ENCODE measurements around the gene DIS3L2.
"Not testable (repeated sequence)": the region's sequence is repeated elsewhere in the genome, so short reads cannot be mapped to it uniquely, and the experiment has no call there.

DIS3L2 gene

DNA sequence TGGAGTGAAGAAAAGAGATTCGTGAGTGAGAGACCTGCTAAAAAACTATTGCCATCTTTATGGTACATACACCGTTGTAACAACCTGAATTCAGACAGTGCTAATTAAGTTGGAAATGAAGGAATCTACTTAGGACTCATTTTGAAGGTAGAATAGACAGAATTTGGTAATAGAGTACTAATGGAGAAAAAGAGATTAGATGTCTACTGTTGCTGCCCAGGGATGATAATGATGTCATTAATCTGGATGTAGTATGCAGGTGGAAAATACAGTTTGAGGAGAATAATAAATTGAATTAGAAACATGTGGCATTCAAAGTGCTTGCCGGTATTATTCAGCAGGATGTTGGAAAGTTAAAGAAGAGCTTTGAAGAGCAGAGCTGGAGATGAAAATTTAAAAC, 44.7 kb downstream of the DIS3L2 start:
- in situ Hi-C loops (cut with HindIII; ENCODE audit: low sequenced_read_pairs): no loop called here

DNA sequence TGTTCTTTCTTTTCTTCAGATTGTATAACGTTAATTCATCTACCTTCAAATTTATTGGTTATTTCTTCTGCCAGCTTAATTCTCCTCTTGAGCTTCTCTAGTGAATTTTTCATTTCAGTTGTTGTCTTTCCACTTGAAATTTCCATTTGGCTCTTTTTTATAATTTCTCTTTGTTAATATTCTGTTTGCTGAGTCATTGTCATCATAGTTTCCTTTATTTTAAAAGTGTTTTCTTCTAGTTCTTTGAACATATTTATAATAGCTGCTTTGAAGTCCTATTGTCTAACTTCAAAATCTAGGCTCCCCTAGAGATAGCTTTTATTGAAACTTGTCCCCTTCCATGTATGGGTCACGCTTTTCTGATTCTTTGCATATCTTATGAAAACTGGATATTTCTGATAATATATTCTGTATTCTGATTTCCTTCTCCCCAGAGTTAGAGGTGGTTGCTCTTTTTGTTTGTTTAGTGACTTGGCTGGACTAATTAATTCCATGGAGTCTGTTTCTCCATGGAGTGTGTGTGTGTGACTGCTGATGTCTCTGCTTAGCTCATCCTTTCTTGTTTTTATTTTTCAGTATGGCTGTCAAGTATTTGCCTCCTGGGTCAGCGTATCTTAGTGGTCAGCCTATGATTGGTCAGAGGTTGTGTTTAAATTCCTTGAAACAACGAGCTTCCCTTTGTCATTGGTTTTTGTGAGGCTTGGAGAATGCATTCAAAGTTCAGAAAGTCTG, 47.6 kb downstream of the DIS3L2 start:
- in situ Hi-C loops (cut with HindIII; ENCODE audit: low sequenced_read_pairs): no loop called here

DNA sequence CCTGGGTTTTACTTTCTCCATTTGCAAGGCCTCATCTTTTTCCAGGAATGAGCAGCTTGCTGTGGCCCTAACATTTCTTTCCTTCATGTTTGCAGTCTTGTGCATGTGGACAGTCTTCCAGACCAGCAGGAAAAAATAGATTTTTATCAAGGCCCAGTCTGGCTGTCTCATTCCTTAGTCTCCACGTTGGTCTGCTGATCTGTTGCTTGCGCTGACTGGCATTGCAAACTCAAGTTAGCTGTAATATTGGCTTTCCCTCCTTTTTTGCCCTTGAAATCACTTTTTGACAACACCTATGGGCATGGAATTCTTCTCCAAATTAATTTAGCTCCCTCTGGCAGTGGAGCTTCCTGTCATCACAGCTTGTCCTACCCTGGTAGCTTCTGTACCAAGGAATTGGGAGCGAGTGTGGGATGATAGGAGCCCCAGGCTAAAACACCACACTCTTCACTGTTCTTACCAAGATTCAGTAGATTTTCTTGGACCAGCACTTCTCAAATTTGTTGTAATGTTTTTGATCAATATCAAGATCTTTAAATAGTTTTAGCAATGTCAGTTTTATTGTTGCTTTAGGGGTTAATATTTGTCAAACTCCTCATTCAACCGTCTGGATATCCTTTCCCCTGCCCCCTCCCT, 48.2 kb downstream of the DIS3L2 start:
- in situ Hi-C loops (cut with HindIII; ENCODE audit: low sequenced_read_pairs): no loop called here

DNA sequence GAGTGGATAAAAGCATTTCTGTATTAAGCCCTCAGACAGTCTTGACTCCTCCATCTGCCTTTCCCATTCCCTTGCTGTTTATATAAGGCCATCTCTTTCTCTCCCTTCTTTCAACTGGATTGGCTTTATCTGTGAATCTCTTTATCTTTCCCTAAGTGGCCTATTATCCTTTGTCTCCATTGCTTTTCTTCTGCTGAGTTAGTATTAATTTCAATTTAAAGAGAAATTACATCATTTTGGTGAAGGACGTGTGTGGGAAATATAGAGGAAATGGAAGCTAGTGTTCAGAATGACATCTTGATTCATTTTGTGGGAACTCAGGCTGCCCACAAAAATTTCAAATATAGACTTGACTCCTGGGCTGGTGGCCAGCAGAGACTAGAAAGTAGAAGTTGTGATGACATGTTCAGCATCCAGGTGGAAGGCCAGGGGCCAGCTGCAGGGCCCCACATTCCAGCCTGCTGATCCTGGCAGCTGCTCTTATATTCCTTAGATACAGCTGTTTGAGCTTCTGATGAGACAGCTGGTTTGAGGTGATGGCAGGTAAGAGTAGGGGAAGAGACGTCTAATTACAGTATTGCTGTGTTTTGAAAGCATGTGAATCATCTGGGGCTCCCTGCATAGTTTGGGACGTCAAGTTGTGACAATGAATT, 52.3 kb downstream of the DIS3L2 start:
- in situ Hi-C loops (cut with HindIII; ENCODE audit: low sequenced_read_pairs): no loop called here

DNA sequence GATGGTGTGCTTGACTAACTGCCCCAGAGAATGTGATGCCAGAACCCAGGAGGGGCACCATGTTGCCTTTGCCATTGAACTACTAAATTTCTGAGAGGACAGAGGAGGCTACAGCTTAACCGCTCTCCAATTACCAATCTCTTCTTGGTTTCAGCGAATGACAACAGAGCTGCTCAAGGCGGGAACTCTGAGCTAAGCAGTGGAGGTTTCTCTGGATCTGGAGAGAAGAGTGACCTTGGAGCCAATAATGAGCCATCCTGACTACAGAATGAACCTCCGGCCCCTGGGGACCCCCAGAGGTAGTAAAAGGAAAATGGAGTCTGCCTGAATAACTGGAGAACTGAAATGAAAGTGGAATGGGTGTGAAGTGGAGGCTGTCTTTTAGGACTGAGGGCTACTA, 53.2 kb downstream of the DIS3L2 start:
- in situ Hi-C loops (cut with HindIII; ENCODE audit: low sequenced_read_pairs): no loop called here

DNA sequence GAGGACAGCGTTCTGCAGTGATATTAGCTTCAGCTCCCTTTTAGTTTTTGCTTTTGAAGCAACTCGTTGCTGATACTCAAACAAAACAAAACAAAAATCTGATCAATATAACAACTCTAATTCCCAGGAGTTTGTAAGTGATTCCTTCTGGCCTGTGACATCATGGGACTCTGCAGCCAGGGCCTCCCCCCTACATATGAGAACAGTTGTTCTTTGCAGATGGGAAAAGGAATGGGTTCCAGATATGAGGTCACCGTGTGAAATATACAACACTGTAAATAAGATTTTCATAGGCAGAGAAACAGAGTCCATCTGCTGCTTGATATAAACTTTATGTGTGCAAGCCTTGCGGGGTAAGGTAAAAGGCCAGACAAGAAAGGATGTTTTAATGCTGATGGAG, 56.7 kb downstream of the DIS3L2 start:
- in situ Hi-C loops (cut with HindIII; ENCODE audit: low sequenced_read_pairs): no loop called here

DNA sequence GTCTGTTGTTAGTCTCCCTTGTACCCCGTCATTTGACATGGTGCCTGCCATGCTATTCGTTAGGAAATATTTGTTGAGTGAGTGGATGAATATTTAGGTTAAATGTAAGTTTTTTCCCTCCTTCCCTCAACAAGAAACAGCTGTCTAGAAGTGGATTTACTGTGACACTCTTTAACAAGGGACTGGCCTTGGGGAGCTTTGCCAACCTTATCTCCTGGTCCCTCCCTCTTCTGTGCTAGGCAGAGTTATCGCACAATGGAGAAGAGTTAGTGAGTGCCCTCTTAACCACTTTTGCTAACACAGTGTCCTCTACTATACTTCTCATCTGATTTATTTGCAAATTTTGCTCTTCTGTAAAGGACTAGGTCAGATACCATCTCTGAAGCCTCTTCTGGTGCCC, 61.2 kb downstream of the DIS3L2 start:
- in situ Hi-C loops (cut with HindIII; ENCODE audit: low sequenced_read_pairs): no loop called here

DNA sequence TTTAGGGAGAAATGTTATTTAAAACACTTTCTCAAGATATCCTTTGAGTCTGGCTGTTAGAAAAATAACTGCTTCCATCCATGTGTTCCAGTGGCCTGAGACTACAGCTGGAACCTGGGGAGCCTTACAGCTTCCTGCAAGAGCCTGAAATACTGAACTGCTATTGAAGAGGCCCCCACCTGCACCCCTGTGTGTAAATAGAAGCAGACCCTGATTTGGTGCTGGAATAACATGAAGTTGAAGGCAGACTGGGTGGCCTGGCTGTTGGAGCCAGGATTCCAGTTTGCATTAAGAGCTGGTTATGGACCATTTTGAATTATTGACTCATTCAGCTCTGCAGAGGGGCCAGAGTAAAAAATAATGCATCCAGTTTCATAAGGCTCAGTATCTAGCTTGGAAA, 61.9 kb downstream of the DIS3L2 start:
- in situ Hi-C loops (cut with HindIII; ENCODE audit: low sequenced_read_pairs): no loop called here

DNA sequence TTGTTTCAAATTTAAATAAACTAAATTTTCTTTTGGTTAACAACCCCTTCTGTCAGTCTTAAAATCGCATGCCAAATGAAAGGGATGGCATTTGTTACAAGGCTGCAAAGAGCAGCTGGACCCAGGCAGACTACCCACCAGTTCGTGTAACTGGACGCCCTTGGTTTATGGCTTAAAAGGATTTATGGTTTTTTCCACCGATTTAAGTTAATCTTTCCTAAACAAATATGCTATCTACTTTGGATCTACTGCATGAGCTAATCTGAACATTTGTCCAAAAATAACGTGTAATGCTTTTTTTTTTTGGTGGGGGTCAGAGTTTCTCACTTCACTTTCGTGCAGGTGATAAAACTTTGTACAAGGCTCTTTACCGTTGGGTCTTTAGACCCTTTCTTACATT, 62.9 kb downstream of the DIS3L2 start:
- in situ Hi-C loops (cut with HindIII; ENCODE audit: low sequenced_read_pairs): no loop called here

DNA sequence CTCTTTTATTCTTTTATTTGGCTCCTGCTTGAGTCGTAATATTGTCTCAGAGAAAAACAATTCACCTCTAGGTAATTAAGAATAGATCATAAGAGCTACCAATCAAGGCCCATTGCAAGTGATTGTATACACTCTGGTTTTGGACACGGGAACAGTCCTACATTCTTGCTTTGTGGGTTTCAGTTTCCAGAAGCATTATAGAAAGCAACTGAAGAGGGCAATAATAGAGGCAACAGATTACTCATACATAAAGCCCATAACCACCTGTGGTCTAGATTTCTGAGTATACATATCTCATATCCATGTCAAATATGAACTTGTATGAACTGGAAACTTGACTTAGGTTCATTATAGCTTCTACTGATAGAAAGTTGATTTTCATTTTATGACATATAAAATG, 65.4 kb downstream of the DIS3L2 start:
- in situ Hi-C loops (cut with HindIII; ENCODE audit: low sequenced_read_pairs): no loop called here

DNA sequence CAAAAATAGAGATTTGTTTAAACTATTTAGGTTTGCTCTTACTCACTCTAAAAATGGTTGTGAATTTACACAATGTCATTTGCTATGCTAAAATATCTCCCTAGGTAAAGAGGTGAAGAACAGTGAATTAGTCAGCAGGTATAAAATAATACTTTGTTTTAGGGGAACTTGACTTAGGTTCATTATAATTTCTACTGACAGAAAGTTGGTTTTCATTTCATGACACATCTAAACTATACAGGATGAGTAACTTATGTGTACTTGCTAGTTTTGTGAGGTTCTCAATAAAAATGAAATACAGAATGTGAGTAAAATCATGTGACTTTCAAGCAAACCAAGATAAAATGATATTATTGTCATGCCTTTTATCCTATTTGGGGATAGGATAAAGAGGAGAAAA, 66.0 kb downstream of the DIS3L2 start:
- in situ Hi-C loops (cut with HindIII; ENCODE audit: low sequenced_read_pairs): no loop called here

DNA sequence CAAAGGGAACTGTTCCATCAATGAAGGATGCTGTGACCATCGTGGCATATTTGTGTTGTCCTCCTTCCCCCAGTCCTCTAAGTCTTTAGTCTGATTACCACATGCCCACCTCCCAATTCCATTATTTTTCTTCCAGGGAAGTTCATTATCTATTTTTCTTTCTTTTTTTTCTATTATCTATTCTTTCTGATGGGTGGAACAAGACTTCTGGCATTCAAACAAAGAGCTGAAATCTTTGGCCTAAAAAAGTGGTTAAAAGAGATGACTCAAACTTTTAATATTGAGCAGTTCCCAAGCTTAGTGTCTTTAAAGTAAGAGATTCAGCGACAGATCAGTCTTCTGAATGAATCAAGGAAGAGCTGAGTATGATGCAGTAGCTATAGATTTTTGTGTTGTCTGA, 66.6 kb downstream of the DIS3L2 start:
- in situ Hi-C loops (cut with HindIII; ENCODE audit: low sequenced_read_pairs): no loop called here

DNA sequence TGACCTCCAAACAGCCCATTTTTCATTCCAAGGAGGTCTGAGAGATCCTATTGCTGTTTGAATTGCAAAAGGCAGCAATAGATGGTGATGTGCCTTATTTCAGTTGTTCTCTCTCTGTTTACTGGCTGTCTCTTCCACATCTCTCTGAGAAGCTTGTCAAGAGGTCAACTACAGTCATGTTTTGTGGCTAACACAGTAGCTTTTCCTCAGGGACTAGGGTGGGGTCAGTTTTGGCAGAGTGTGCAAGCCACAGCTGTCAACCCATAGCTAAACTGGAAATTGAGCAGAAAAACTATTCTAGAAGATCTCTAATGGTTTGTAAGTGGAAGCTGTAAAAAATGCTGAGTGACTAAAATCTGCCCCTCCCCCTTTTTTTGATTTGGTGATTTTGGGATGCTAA, 67.1 kb downstream of the DIS3L2 start:
- in situ Hi-C loops (cut with HindIII; ENCODE audit: low sequenced_read_pairs): no loop called here

DNA sequence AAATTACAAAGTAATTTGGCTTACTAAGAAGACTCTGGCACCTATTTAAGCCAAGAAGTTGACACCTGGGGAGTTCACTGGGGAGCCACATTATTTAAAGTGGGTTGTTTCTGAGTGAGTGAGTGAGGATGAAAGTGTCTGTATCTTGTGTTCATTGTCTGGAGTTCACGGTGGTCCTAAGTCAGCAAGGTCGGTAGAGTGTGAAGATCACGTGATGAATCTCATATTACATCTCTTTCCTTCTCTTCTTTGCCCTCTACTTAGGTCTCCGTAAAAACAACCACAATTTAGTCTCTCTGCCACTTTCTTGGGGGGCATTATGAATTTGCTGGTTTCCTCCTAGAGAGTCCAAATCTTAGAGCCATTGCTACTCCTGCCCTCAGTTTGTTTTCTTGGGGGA, 67.8 kb downstream of the DIS3L2 start:
- in situ Hi-C loops (cut with HindIII; ENCODE audit: low sequenced_read_pairs): no loop called here

DNA sequence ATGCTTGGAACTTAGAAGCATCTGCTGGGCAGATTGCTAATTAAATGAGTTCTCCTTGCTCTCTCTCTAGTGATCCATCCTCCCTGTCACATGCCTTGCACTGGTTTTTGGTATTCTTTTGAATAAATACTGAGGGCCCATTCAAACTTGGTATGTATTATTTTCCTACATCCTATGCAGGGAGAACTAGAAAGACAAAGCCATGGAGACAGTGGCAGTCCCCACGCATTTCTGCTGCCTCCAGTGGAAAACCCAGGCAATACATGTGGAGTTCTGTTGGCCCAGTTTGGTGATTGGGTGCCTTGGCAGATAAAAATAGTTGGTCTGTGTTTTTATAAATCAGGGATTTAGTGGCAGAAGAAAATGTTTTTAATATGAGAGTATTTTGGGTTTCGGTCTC, 68.7 kb downstream of the DIS3L2 start:
- in situ Hi-C loops (cut with HindIII; ENCODE audit: low sequenced_read_pairs): no loop called here

DNA sequence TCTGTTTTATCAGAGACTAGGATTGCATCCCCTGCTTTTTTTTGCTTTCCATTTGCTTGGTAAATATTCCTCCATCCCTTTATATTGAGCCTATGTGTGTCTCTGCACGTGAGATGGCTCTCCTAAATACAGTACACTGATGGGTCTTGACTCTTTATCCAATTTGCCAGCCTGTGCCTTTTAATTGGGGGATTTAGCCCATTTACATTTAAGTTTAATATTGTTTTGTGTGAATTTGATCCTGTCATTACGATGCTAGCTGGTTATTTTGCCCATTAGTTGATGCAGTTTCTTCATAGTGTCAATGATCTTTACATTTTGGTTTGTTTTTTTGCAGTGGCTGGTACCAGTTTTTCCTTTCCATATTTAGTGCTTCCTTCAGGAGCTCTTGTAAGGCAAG, 73.8 kb downstream of the DIS3L2 start:
- in situ Hi-C loops (cut with HindIII; ENCODE audit: low sequenced_read_pairs): not testable (repeated sequence)

DNA sequence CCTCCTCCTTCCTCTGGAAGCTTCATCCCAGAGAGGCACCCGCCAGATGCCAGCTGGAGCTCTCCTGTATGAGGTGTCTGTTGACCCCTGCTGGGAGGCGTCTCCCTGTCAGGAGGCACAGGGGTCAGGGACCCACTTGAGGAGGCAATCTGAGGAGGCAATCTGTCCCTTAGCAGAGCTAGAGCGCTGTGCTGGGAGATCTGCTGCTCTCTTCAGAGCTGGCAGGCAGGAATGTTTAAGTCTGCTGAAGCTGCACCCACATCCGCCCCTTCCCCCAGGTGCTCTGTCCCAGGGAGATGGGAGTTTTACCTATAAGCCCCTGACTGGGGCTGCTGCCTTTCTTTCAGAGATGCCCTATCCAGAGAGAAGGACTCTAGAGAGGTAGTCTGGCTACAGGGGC, 75.4 kb downstream of the DIS3L2 start:
- in situ Hi-C loops (cut with HindIII; ENCODE audit: low sequenced_read_pairs): not testable (repeated sequence)

DNA sequence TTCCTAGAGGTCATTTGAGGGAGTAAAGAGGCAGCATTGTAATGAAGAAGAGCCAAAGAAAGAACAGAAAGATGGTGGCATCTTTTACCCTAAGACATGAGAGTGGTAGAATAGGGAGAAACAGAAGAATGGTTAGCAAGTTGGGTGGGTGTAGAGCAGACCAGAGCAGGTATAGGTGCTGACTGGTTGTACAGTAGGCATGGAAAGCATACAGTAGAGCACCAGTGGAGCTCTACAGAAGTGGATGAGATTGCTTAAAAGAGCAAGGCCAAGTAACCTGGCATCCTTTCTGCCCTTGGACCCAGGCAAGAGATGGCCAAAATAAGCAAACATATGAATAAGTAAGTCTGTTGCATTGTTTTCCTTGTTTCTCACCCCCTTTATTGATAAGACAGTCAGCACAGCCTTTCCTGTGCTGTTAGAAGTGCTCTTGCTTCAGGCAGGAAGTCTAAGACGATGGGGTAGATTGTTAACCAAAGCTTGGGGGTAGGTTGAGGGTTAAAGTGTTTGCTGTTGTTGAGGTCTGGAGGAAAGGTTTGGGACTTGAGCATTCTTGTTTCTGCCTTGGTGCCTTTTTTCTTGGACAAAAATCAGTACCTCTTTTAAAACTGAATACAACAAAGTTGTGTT, 76.9 kb downstream of the DIS3L2 start:
- in situ Hi-C loops (cut with HindIII; ENCODE audit: low sequenced_read_pairs): no loop called here

DNA sequence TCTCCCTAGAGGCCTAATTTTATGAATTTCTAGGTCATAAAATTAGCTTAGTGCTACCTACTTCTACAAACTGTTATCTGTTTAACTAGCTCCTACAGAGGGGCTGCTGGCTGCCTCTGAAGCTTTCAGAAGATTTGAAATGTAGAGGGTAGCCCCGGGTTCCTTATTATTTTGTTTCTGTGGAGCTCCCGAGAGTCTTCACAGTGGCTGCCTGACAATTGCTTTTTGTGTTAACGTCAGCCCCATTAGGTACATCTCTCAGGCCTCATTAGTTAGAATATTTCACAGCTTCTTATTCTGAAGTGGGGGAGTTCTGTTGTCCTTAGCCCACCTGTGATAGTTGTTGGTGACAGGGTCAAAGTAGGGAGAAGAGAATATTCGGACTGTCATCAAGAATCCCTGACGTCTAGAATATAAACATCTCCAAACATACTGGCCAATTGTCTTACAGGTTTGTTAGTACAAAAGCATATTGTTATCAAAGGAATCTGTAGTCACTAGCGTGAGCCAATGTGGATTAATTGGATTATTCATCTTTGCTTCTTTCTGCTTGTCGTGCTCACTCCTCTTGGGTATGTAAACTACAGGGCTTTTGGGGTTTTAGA, 77.5 kb downstream of the DIS3L2 start:
- in situ Hi-C loops (cut with HindIII; ENCODE audit: low sequenced_read_pairs): no loop called here

DNA sequence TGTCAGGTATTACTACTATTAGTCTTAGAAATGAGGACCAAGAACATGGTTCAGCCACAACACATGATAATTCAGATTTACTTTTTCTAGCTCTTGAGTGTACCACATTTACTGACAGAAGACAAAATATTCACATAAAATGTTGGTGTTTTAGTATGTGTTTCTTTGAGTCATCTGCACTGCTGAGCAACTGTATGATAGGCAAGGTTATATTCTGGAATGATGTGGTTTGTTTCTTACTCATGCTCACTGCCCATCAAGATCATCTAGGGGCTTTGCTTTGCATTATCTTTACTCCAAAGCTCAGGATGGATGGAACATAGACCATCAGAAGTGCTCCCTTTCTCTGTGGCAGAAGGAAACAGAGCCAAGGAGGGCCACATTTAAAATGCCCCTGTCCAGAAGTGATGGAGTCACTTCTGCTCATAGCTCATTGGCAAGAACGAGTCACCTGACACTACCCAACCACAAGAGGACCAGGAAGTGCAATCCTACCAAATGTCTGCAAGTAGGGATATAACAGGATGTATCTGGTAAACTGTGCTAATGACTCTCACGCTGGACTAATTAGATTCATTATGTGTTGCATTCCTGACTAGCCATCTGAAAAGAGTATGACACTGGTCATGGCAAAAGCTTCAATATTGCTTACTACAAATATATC, 81.5 kb downstream of the DIS3L2 start:
- in situ Hi-C loops (cut with HindIII; ENCODE audit: low sequenced_read_pairs): no loop called here

DNA sequence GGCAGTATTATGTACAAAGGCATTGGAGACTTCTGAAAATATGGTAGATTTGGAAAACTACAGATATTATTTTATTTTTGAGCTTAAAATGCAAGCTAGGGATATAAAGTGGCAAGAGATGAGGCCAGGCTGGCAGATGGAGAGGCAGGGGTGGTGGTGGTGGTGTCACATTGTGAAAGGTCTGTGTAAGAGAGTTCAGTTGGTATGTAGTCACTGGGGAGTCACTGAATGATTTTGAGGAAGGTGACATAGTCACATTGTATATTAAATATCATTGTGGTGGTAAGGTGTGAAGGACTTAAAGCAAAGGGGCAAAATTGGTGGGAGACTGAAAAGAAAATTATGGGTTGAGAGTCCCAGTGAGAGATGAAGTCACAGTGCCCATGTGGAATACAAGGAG, 82.5 kb downstream of the DIS3L2 start:
- in situ Hi-C loops (cut with HindIII; ENCODE audit: low sequenced_read_pairs): no loop called here
